H1 (cell line): ENCODE results near the gene ADCY5. TPM values are rescaled to one million over a fixed set of nuclear protein-coding genes. Genes with fewer than 3 reads are reported as not detected.

Experiments
- CTCF ChIA-PET: fragments of 300-600 bp; sonication (Branson Sonifier 250); formaldehyde crosslinking; loops from one replicate; lab custom pipeline; 2021; ENCODE audit not compliant: partially characterized antibody; lab: Charles Lee
- POLR2A ChIA-PET: fragments of 300-600 bp; sonication (Branson Sonifier 250); formaldehyde crosslinking; loops from one replicate; lab custom pipeline; 2021; ENCODE audit warnings: inconsistent platforms; ENCODE audit not compliant: partially characterized antibody; lab: Charles Lee
- DNase-seq, 2 experiments: peaks; one replicate each; pipeline versions ENCODE4 v3.0.0 to v3.0.0-alpha.2; 2010 to 2022; ENCODE audit warnings: low spot score in 2 of 2, low read depth in 1 of 2, mixed read lengths in 1 of 2
- FAIRE-seq: peaks from 2 replicates; lab custom pipeline; 2011; peaks lifted over from hg19 to GRCh38; lab: Jason Lieb, UNC
- H2AFZ ChIP-seq: 2 replicates; pipeline ENCODE4 v1.8.1; 2012; ENCODE audit warnings: low read length, inconsistent platforms
- H2AK5ac ChIP-seq: 2 replicates; pipeline ENCODE4 v1.6.1; 2013; ENCODE audit warnings: low read depth, low read length
- H2BK120ac ChIP-seq: replicated peaks from 2 replicates; pipeline ENCODE3; 2013; ENCODE audit warnings: low read depth, low read length, inconsistent platforms
- H2BK12ac ChIP-seq: 2 replicates; pipeline ENCODE4 v1.6.1; 2013; ENCODE audit warnings: low read depth, low read length
- H2BK15ac ChIP-seq: 2 replicates; pipeline ENCODE4 v1.6.1; 2013; ENCODE audit warnings: low read length
- H2BK20ac ChIP-seq: 2 replicates; pipeline ENCODE4 v1.6.1; 2013; ENCODE audit warnings: low read length
- H2BK5ac ChIP-seq: 2 replicates; pipeline ENCODE4 v1.6.1; 2013; ENCODE audit warnings: low read depth, low read length
- H3K14ac ChIP-seq: 2 replicates; pipeline ENCODE4 v1.6.1; 2013; ENCODE audit warnings: inconsistent platforms; ENCODE audit not compliant: insufficient read length
- H3K18ac ChIP-seq: 2 replicates; pipeline ENCODE4 v1.6.1; 2013; ENCODE audit warnings: low read length; ENCODE audit errors: extremely low read depth
- H3K23ac ChIP-seq: 2 replicates; pipeline ENCODE4 v1.6.1; 2013; ENCODE audit warnings: inconsistent platforms; ENCODE audit not compliant: insufficient read length
- H3K23me2 ChIP-seq: 2 replicates; pipeline ENCODE4 v1.6.1; 2013; ENCODE audit warnings: low read depth, low read length
- H3K27ac ChIP-seq: 2 replicates; pipeline ENCODE4 v1.6.1; 2011; ENCODE audit warnings: low read depth, low read length, inconsistent platforms
- H3K27me3 ChIP-seq, 4 experiments: replicated peaks in 1 of 4; 1 replicate in 1 of 4; 2 replicates in 3 of 4; pipeline versions ENCODE4 v1.6.1 to v1.8.1; 2011 to 2013; ENCODE audit warnings: low read length in 3 of 4, mild to moderate bottlenecking in 3 of 4, inconsistent platforms in 2 of 4, mixed read lengths in 2 of 4, moderate library complexity in 1 of 4; ENCODE audit not compliant: control insufficient read depth in 3 of 4, insufficient read depth in 3 of 4; ENCODE audit errors: extremely low read depth in 1 of 4
- H3K36me3 ChIP-seq, 4 experiments: 2 replicates each; pipeline versions ENCODE4 v1.6.1 to v1.8.1; 2011 to 2013; ENCODE audit warnings: mild to moderate bottlenecking in 4 of 4, low read length in 3 of 4, moderate library complexity in 2 of 4, control low read depth in 1 of 4, inconsistent platforms in 1 of 4; ENCODE audit not compliant: insufficient read depth in 4 of 4, control insufficient read depth in 2 of 4
- H3K4ac ChIP-seq: replicated peaks from 2 replicates; pipeline ENCODE3; 2013; ENCODE audit warnings: low read length, low read depth, mixed read lengths, inconsistent platforms; ENCODE audit not compliant: insufficient read length
- H3K4me1 ChIP-seq, 4 experiments: replicated peaks in 1 of 4; 1 replicate in 1 of 4; 2 replicates in 3 of 4; pipeline versions ENCODE4 v1.6.1 to v1.8.1; 2011 to 2013; ENCODE audit warnings: low read length in 3 of 4, inconsistent platforms in 2 of 4, mixed read lengths in 1 of 4; ENCODE audit not compliant: insufficient read depth in 4 of 4, control insufficient read depth in 3 of 4
- H3K4me2 ChIP-seq, 2 experiments: 2 replicates each; pipeline versions ENCODE4 v1.6.1 to v1.8.1; 2011 to 2013; ENCODE audit warnings: low read depth in 2 of 2, low read length in 2 of 2, control low read depth in 1 of 2, inconsistent platforms in 1 of 2, mild to moderate bottlenecking in 1 of 2; ENCODE audit not compliant: insufficient read depth in 1 of 2
- H3K4me3 ChIP-seq, 4 experiments: fragments of 200-600, 300-600 bp in 1 of 4; sonication (generic), shearing (Covaris generic), sonication (Bioruptor Twin) in 1 of 4; 2 replicates each; pipeline versions ENCODE4 v1.5.1 to v1.8.1; 2011 to 2016; ENCODE audit warnings: low read length in 4 of 4, low read depth in 3 of 4, control low read depth in 2 of 4, inconsistent platforms in 2 of 4, mild to moderate bottlenecking in 2 of 4, mixed read lengths in 1 of 4, moderate library complexity in 1 of 4; ENCODE audit not compliant: insufficient read depth in 2 of 4; ENCODE audit errors: extremely low read depth in 1 of 4
- H3K56ac ChIP-seq: replicated peaks from 2 replicates; pipeline ENCODE3; 2013; ENCODE audit warnings: low read depth, mild to moderate bottlenecking, mixed read lengths, low read length, inconsistent platforms; ENCODE audit not compliant: insufficient read length
- H3K79me1 ChIP-seq: 2 replicates; pipeline ENCODE4 v1.6.1; 2013; ENCODE audit warnings: low read depth, low read length, control low read depth
- H3K79me2 ChIP-seq, 2 experiments: 2 replicates each; pipeline versions ENCODE4 v1.6.1 to v1.8.1; 2012 to 2013; ENCODE audit warnings: low read length in 2 of 2, mild to moderate bottlenecking in 2 of 2, inconsistent platforms in 1 of 2; ENCODE audit not compliant: insufficient read depth in 2 of 2, control insufficient read depth in 1 of 2
- H3K9ac ChIP-seq, 4 experiments: replicated peaks in 1 of 4; 1 replicate in 1 of 4; 2 replicates in 3 of 4; pipeline versions ENCODE4 v1.6.1 to v1.8.1; 2011 to 2013; ENCODE audit warnings: low read depth in 3 of 4, low read length in 3 of 4, control low read depth in 2 of 4, mild to moderate bottlenecking in 2 of 4, moderate library complexity in 2 of 4, inconsistent platforms in 1 of 4; ENCODE audit errors: extremely low read depth in 1 of 4
- H3K9me3 ChIP-seq, 2 experiments: 2 replicates each; pipeline versions ENCODE4 v1.6.1 to v1.8.1; 2012 to 2013; ENCODE audit warnings: mild to moderate bottlenecking in 2 of 2, moderate library complexity in 2 of 2, control low read depth in 1 of 2, inconsistent platforms in 1 of 2, low read depth in 1 of 2, low read length in 1 of 2, mixed read lengths in 1 of 2; ENCODE audit not compliant: insufficient read depth in 2 of 2
- H4K20me1 ChIP-seq, 2 experiments: replicated peaks in 1 of 2; 2 replicates each; pipeline versions ENCODE3 to v1.8.1; 2011 to 2013; ENCODE audit warnings: inconsistent platforms in 2 of 2, low read length in 2 of 2, mild to moderate bottlenecking in 1 of 2; ENCODE audit not compliant: insufficient read depth in 2 of 2, control insufficient read depth in 1 of 2
- H4K5ac ChIP-seq: 2 replicates; pipeline ENCODE4 v1.6.1; 2013; ENCODE audit warnings: low read length, low read depth, mixed read lengths, inconsistent platforms; ENCODE audit not compliant: insufficient read length
- H4K8ac ChIP-seq: 2 replicates; pipeline ENCODE4 v1.8.0; 2013; ENCODE audit warnings: mild to moderate bottlenecking, moderate library complexity, low read length, inconsistent platforms; ENCODE audit not compliant: insufficient read depth; ENCODE audit errors: extremely low read depth
- H4K91ac ChIP-seq: replicated peaks from 2 replicates; pipeline ENCODE3; 2013; ENCODE audit warnings: low read length, mixed read lengths, inconsistent platforms; ENCODE audit not compliant: insufficient read length
- CREB1 ChIP-seq: IDR thresholded peaks from 2 replicates; pipeline ENCODE4 v1.6.1; 2012; ENCODE audit warnings: inconsistent platforms
- CTCF ChIP-seq, 3 experiments: IDR thresholded peaks; 1 replicate in 2 of 3; 2 replicates in 1 of 3; pipeline versions ENCODE4 v1.5.1 to v1.6.1; 2011; ENCODE audit warnings: low read length in 3 of 3, mild to moderate bottlenecking in 3 of 3, inconsistent platforms in 2 of 3, low read depth in 1 of 3, moderate library complexity in 1 of 3; ENCODE audit not compliant: insufficient read depth in 1 of 3; ENCODE audit errors: control extremely low read depth in 1 of 3
- EZH2 ChIP-seq: fragments of 200-600 bp; sonication (generic); IDR thresholded peaks from 2 replicates; pipeline ENCODE4 v1.7.1; 2012; ENCODE audit warnings: low read depth, mild to moderate bottlenecking, moderate library complexity, low read length, inconsistent platforms; ENCODE audit not compliant: severe bottlenecking
- JUN ChIP-seq: IDR thresholded peaks from 2 replicates; pipeline ENCODE4 v1.6.1; 2011; ENCODE audit warnings: low read depth, mild to moderate bottlenecking, improper control_type of control experiment, low read length
- JUND ChIP-seq: IDR thresholded peaks from 2 replicates; pipeline ENCODE4 v1.6.1; 2011; ENCODE audit warnings: mild to moderate bottlenecking, improper control_type of control experiment, low read length
- KDM5A ChIP-seq: fragments of 200-600 bp; IDR thresholded peaks from 2 replicates; pipeline ENCODE4 v1.7.1; 2012; ENCODE audit warnings: mild to moderate bottlenecking, low read length, inconsistent platforms, mixed read lengths
- POLR2AphosphoS5 ChIP-seq: IDR thresholded peaks from 2 replicates; pipeline ENCODE4 v1.6.1; 2011; ENCODE audit warnings: low read depth, low read length
- RXRA ChIP-seq: IDR thresholded peaks from 2 replicates; pipeline ENCODE4 v1.6.1; 2011; ENCODE audit warnings: low read depth, mild to moderate bottlenecking, low read length, moderate library complexity; ENCODE audit not compliant: insufficient read depth
- SIN3A ChIP-seq, 2 experiments: IDR thresholded peaks in 1 of 2; conservative IDR thresholded peaks in 1 of 2; 2 replicates each; pipeline ENCODE4 v1.6.1; 2011 to 2012; ENCODE audit warnings: low read length in 2 of 2, improper control_type of control experiment in 1 of 2, low read depth in 1 of 2, mild to moderate bottlenecking in 1 of 2
- TCF12 ChIP-seq: IDR thresholded peaks from 2 replicates; pipeline ENCODE4 v1.6.1; 2011; ENCODE audit warnings: low read depth, mild to moderate bottlenecking, low read length
- ZNF274 ChIP-seq: IDR thresholded peaks from 2 replicates; pipeline ENCODE4 v1.7.0; 2012; ENCODE audit warnings: low read length, borderline replicate concordance; ENCODE audit errors: extremely low read depth
- WGBS, 2 experiments: shearing (Covaris generic) in 1 of 2; methylation state at CpG; one replicate each; pipeline versions ENCODE4 v1.1.6 to v1.1.7; 2013 to 2015; ENCODE audit warnings: low lambda C conversion rate in 2 of 2, mixed read lengths in 2 of 2, inconsistent platforms in 1 of 2, low coverage in 1 of 2, missing lambda C conversion rate in 1 of 2; ENCODE audit not compliant: insufficient replicate concordance in 2 of 2, insufficient coverage in 1 of 2, insufficient read length in 1 of 2; ENCODE audit errors: extremely low coverage in 1 of 2, missing lambda C conversion rate in 1 of 2; 5-methylcytosine and 5-hydroxymethylcytosine counted together
- polyA plus RNA-seq, 7 experiments: library from polyadenylated mRNA; depleted of rRNA in 3 of 7; stranded (reverse) in 5 of 7; unstranded in 2 of 7; fragments of >200 nt in 5 of 7; fragments of 200-250 nt in 2 of 7; gene quantifications; 1 replicate in 5 of 7; 2 replicates in 1 of 7; 4 replicates in 1 of 7; pipeline versions ENCODE4 v1.2.1 to v1.2.3, GENCODE V29; 2011 to 2013; ENCODE audit warnings: missing spikeins in 2 of 7, mixed read lengths in 2 of 7
- total RNA-seq: library from RNA; stranded (reverse); fragmentation: NEBNext Ultra II Directional; extraction: Animal tissue kit (Norgen Biotek cat#: 25700); gene quantifications from 2 replicates; pipeline ENCODE4 v1.2.1, GENCODE V29; 2021
- TF ChIP-seq, protein P1 (sequence below): IDR thresholded peaks from 2 replicates; pipeline ENCODE4 v1.6.1; 2012; ENCODE audit warnings: inconsistent platforms

ADCY5 gene
- total and polyA plus RNA-seq, 2 of the 8 experiments (the other 6 are each of a cell fraction or from before 2014, with no cell fraction given) = 18.9 to 40.8 TPM

- Histone ChIP-seq H3K18ac (no peak overlapping the region), H3K23me2 (no peaks in the 10 kb centered on the region), H3K4me3 (no peak overlapping the region), H3K79me2 (no peaks in the 10 kb centered on the region), H4K91ac (no peak overlapping the region), H3K4me1 (peaks cover 0 to 14% (median 3%) of the 10 kb centered on the region in 4 experiments; a peak in 3 of 7 replicates), H2AFZ (no peak overlapping the region), H4K20me1 (peaks cover 0 to 2% of the 10 kb centered on the region in 2 experiments), H3K27ac (no peak overlapping the region), H3K79me1 (no peaks in the 10 kb centered on the region), H2AK5ac (no peak overlapping the region), H2BK20ac (no peak overlapping the region), H2BK120ac (no peak overlapping the region), H3K36me3 (no peaks in the 10 kb centered on the region), H3K27me3 (no peaks in the 10 kb centered on the region), H4K8ac (no peak overlapping the region), H3K4ac (no peak overlapping the region), H3K9me3 (no peaks in the 10 kb centered on the region), H3K56ac (no peak overlapping the region), H4K5ac (no peak overlapping the region), H3K4me2 (no peak overlapping the region), H2BK5ac (no peak overlapping the region), H3K9ac (no peak overlapping the region), H3K23ac (no peak overlapping the region), H3K14ac (no peak overlapping the region), H2BK15ac (no peak overlapping the region), H2BK12ac (no peak overlapping the region)
- FAIRE-seq (no peak), DNase-seq (no peak)
- WGBS, 2 experiments = 90% methylated on average over 3 of the region's 3 CpGs; no CpG with 5 or more reads in 1 of the 2 experiments
- CTCF ChIA-PET = interaction anchor here (1.1 to 5.7 kb wide), 14 partner anchors 8 to 136 kb away, joined by 3 to 34 read pairs (median 6); no protein-coding TSS in a partner anchor
- POLR2A ChIA-PET = interaction anchor here (1.0 to 1.4 kb wide), 2 partner anchors 7 to 12 kb away, joined by 3 read pairs; no protein-coding TSS in a partner anchor
- TF ChIP-seq CREB1 = no peak
- no peak for TF ChIP-seq EZH2
- TF ChIP-seq, protein P1, sequence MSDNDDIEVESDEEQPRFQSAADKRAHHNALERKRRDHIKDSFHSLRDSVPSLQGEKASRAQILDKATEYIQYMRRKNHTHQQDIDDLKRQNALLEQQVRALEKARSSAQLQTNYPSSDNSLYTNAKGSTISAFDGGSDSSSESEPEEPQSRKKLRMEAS = no peak
- TF ChIP-seq CTCF (IDR thresholded peaks at IDR 0.05; ENCODE audit: control extremely low read depth in 1 of 3, insufficient read depth in 1 of 3, low read depth in 1 of 3, low read length in 3 of 3) = no peak
- TF ChIP-seq POLR2AphosphoS5 = no peak
- TF ChIP-seq KDM5A = no peak
- TF ChIP-seq ZNF274 = no peak
- no peak for TF ChIP-seq TCF12
- TF ChIP-seq JUND = no peak
- TF ChIP-seq JUN = no peak
- no peak for TF ChIP-seq RXRA
- no peak for TF ChIP-seq SIN3A (conservative IDR thresholded peaks at IDR 0.05 in 1 of 2, IDR thresholded peaks at IDR 0.05 in 1 of 2; ENCODE audit: low read depth in 1 of 2, low read length in 2 of 2)
Observed at GRCh38 chr3:123353850-123354233, 95.0 kb downstream of the ADCY5 start.
